HG02798 (cell line): ENCODE measurements around the gene SLC5A4.
"Not testable (repeated sequence)": the region's sequence is repeated elsewhere in the genome, so short reads cannot be mapped to it uniquely, and the experiment has no call there.

Experiments used
- ATAC-seq: cut with Tn5 transposase; IDR thresholded peaks from one replicate; pipeline ENCODE4 v1.9.1; 2021; ENCODE audit warnings: mild to moderate bottlenecking; ENCODE audit not compliant: unreplicated experiment, poor library complexity

SLC5A4 gene

DNA sequence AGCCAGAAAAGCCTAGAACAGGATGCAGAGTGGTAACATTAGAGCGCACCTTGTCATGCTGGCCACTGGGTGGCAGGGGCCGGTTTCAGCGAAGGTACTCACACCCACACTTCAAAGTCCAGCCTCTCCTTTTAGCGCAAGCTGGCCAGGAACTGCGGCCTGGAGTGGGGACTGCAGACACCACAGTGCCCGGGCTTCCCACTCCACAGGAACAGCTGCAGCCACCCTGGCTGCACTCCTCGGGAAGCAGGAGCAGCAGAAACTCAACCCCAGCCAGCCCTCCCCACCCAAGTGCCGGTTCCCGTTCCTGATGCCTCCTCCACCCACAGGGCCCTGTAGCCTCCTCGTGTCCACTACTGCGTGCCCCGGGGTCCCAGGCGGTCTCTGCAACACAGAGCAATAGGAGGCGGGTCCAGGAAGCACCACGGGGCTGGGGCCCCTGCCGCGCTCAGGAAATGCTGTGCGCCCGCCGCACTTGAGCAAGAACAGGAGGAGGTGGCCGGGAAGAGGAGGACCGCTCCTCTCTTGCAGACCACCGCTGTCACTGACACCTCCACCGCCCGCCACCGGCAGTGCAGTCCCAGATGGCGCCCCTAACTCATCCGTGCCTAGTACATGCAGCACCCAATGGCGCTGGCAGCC lies 52.5 kb downstream of the SLC5A4 start:
- ATAC-seq = no peak

DNA sequence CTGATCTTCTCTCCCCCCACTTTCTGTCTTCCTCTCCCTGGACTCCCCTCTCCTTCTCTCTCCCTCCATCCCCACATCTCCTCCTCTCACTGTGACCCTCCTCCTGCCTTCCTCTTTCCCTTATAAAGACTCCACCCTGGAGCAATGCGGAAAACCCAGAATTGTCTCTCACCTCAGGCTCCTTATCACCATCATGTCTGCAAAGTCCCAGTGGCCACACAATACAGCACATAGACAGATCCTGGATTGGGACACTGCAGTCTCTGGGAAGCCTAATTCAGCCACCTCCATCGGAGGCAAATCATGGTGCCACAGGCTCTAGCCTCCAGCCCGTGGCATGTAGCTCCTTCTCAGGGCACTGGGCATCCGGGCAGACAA lies 53.0 kb downstream of the SLC5A4 start:
- ATAC-seq = no peak

DNA sequence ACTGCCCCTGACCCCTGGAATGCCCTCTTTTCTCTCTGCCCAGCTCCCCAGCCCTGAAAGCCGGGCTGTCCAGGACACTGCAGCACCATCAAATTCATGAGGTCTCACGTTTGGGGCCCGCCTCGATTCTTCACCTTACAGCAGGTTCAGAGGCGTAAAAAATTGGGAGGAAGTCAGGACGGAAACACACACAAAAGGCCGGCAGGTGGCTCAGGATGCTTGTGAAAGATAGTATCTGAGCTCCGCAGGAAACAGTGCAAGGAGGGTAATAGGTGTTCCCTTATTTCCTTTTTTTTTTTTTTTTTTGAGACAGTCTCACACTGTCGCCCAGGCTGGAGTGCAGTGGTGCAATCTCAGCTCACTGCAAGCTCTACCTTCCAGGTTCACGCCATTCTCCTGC lies 54.4 kb downstream of the SLC5A4 start:
- ATAC-seq = no peak

DNA sequence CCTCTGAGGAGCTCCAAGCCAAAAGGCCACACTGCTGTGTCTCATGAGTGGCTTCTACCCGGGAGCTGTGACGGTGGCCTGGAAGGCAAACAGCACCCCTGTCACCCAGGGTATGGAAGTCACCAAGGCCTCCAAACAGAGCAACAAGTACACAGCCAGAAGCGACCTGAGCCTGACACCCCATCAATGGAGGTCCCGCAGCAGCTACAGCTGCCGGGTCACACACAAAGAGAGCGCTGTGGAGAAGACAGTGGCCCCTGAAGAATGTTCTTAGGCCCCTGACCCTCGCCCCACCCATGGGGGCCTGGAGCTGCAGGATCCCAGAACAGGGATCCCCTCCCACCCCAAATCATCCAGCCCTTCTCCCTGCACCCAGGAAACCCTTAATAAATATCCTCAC lies 55.2 kb downstream of the SLC5A4 start:
- ATAC-seq = no peak

DNA sequence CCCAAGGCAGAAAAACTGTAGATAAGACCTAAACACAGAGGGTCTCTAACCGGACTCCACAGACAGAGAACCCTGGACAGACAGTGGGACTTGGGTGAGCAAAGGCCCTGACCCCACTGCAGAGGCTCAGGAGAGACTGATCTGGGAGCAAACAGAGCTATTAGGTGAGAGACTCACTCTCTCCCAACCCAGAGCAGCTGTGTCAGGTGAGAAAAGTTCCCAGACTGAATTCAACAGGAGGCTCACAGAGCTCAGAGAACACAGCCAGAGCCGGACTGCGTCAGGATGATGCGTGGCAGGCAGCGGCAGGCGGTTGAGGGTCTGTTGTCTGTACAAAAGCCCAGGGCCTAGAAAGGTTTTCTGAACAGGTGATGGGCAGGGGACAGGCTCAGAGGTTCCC lies 55.8 kb downstream of the SLC5A4 start:
- ATAC-seq = no peak

DNA sequence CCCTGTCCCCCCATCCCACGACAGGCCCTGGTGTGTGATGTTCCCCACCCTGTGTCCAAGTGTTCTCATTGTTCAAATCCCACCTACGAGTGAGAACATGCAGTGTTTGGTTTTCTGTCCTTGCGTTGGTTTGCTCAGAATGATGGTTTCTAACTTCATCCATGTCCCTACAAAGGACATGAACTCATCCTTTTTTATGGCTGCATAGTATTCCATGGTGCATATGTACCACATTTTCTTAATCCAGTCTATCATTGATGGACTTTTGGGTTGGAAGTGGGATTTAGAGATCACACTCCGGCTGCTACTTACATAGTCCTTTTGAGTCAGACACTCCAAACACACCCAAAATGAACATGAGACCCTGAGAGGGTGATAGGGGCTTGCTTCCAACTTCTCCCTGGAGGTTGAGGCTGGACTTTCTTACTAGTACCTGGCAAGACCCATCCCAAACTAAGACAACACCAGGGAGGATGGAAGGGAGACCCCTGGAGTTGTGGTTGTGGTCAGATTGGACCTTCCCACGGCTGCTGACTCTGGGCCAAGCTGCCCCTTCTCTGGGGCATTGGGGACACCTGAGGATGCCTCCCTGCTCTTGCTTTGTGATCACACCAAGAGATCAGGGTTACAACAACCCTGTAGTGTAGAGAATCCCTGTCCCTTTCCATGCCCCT lies 57.5 kb downstream of the SLC5A4 start:
- ATAC-seq = not testable (repeated sequence)

DNA sequence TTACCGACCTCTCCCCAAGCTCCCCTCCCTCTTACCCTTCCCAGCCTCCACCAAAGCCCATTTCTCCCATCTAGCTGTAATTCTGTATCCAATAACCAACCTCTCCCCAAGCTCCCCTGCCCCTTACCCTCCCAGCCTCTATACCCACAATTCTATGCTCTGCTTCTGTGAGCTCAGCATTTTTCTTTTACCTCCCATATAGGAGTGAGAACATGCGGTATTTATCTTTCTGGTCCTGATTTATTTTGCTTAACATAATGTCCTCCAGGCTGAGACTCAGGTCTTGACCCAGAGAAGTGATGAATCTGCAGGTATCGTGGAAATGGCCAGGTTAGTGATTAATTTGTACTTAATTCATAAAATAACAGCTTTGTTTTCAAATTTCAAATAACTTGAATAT lies 59.2 kb downstream of the SLC5A4 start:
- ATAC-seq = not testable (repeated sequence)

DNA sequence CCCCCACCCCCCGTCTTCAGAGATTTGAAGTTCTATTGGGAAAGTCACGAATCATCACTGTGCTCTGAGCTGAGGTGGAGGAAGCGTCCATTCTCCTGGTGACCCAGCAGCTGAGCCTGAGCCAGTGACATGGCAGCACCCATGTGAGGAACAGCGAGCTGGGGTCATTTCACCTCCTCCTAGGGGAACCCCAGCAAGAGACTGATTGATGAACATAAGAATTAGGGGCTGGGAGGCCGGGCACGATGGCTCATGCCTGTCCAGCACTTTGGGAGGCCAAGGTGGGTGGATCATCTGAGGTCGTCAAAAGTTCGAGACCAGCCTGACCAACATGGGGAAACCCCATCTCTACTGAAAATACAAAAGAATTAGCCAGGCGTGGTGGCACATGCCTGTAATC lies 61.8 kb downstream of the SLC5A4 start:
- ATAC-seq = not testable (repeated sequence)

DNA sequence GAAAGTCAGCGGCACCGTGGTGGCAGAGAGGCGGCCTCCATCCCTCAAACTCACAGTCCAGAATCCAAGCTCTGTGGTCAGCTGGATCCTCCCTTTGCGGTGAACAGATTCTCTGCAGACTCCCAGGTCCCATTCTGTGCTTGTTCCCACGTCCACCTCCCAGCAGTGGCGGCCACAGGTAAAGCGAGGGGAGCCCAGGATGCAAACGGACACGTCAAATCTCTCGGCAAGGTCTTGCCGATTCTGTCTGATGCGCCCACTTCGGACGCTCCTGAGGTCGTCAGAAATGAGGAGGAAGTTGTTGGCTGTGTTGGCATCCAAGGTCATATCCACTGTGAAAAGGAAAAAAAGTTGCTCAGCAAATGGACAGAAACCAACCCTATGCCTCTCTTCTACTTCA lies 64.1 kb downstream of the SLC5A4 start:
- ATAC-seq = not testable (repeated sequence)

DNA sequence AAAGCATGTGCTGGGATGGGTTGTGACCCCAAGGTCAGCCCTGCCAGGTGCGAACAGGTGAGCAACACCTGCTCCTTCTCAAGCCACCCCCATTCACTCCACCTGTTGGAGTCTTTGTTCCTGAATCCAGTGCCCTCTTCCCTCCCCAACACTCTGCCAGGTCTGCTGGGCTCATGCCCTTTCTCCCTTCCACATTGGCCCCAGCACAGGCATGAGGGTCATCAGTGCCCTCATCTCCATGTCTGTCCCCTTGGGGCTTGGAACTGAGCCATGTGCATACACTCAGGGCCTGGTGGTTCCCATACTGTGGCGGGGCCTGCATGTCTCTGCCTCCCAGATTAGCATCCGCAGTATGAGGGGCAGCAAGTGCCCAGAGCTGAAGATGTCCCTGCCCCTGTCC lies 69.3 kb downstream of the SLC5A4 start:
- ATAC-seq = no peak

DNA sequence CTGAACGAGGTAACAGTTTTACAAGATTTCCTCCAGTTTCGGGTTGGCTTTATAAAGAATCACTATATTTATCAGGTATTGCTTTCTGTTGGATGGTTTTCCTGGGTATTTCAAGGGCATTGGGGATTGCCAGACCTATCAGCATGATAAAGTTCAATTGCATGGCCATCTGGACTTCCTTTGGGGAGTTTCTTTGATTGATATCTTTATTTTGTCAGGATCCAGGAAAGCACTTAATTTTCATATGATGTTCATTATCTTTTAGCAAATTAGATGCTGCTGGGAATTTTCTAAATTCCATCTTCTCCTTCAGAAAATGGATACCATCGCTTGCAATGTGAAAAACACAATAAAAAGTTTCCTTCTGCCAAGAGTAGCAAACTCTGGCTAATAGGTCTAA lies 71.5 kb downstream of the SLC5A4 start:
- no peak for ATAC-seq

DNA sequence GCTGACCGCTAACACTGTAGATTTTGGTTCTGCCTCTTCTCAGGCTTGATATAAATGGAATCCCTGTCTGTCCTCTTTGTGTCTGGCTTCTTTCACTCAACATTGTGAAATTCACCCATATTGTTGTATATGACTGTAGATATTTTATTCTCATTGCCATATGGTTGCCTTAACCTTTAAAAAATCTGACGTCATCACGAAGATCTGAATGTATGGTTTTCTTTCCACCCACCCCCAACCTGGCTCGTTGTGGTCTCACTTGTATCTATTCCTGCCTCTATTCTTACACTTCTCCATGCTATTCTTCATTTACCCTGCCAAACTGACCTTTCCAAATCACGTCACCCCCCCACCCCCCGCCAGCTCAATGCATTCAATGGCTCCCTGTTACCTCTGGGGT lies 74.1 kb downstream of the SLC5A4 start:
- no peak for ATAC-seq

DNA sequence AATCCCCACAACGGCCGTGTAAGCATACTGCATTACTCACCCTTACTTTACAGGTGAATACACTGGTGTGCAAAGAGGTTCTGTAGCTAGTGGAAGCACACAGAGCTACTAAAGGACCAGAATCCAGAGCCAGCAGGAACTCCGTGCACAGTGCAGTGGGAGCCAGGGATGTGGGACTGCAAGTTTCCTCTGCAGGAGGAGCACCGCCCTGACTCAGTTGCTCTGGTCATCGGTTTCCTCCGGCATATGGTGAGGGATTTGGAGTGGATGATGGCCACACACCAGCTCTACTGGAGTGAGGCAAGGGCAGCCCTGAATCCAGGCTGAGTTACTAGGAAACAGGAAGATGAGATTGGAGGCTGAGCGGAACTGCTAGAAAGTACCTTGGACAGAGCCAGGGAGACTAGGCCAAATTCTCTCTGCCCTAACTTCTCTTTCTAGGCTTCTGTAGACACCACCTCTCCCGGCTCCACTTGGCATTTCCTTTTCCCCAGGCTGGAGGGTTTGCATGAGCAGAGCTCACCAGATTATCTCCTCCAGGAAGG lies 77.9 kb downstream of the SLC5A4 start:
- no peak for ATAC-seq

DNA sequence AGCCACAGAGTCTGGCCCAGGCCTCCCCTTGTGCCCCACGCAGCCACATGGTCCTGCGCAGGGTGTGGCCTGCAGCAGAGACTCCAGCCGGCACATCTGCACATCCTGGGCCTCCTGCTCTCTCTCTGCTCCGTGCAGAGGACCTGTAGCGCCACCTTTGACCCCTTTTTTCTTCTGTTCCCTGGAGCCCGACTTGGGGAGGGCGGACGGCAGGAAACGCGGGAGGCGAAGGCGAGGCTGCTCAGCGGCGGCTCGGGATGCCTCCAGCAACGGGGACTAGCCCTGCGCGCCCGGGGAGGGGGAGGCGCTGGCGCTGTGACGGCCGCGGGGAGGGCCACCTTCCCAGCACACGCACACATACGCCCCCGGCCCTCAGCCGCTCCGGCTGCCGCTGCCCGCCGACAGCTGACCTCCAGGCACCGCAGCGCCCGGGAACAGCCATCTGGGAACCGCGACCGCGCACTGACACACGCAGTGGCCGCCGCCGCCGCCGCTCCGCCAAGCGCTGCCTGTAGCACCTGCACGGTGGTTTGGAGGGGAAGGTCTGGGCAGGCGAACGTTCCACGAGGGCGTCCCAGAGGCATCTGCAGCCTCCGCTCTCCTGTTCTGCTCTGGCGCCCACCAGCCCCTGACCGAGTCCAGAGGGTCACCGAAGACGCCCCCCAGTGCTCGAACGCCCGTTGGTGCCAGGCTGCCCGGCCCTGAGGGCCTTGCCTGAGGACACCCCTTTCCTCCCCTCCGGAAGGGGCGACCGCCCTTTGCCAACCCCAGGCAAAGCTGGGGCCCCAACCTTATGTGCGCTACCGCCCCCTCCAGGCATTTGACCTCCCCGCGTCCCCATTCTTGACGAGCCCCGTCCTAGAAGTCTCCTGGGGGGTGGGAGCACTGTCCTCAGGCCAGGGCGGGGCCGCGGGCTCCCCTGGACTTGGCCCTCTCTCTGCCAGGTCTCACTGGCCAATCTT lies 79.2 kb downstream of the SLC5A4 start:
- no peak for ATAC-seq

DNA sequence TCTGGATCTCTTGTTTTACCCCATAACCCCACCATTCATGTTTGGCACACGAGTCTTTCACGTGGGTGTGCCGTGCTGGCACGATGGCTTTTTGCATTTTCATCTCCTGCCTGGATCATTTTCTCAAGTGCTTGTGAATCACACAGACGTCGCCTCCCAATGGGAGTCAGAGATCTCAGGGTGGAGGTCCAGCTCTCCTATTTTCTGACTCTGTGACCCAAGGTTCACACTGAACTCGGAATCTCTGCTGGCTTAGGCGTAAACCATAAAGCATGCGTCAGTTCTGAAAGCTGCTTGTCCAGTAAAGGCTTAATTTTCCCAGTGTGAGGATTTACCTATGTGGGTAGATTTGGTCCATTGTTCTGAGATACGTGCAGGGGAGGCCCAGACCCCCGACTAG lies 80.0 kb downstream of the SLC5A4 start:
- ATAC-seq = no peak
